CD4-positive, alpha-beta T cell treated with Interleukin-6 at 100 ng/mL for 8 hours (primary cell): ENCODE data around the gene DCX.
"Not testable (repeated sequence)": the region's sequence is repeated elsewhere in the genome, so short reads cannot be mapped to it uniquely, and the experiment has no call there.

Experiments used
- DNase-seq: peaks from one replicate; pipeline ENCODE4 v3.0.0-alpha.2; 2020; ENCODE audit warnings: mixed read lengths, low spot score

DCX gene

GRCh38 chrX:111372086-111372485, 39.9 kb downstream of the DCX start:
- no peak for DNase-seq

GRCh38 chrX:111365770-111366325, 46.1 kb downstream of the DCX start:
- no peak for DNase-seq

- DNase-seq = no peak
Observed at GRCh38 chrX:111363741-111364140, 48.3 kb downstream of the DCX start.

- DNase-seq = no peak
Observed at GRCh38 chrX:111361751-111362150, 50.2 kb downstream of the DCX start.

- DNase-seq = no peak
Observed at GRCh38 chrX:111360839-111361238, 51.2 kb downstream of the DCX start.

GRCh38 chrX:111355523-111356115, 56.4 kb downstream of the DCX start:
- no peak for DNase-seq

GRCh38 chrX:111354496-111354895, 57.5 kb downstream of the DCX start:
- DNase-seq = no peak

- DNase-seq = no peak
Observed at GRCh38 chrX:111353793-111354192, 58.2 kb downstream of the DCX start.

- no peak for DNase-seq
Observed at GRCh38 chrX:111352424-111352823, 59.6 kb downstream of the DCX start.

- no peak for DNase-seq
Observed at GRCh38 chrX:111349934-111350333, 62.1 kb downstream of the DCX start.

GRCh38 chrX:111349101-111349500, 62.9 kb downstream of the DCX start:
- no peak for DNase-seq

GRCh38 chrX:111348429-111348828, 63.6 kb downstream of the DCX start:
- no peak for DNase-seq

GRCh38 chrX:111346150-111346549, 65.8 kb downstream of the DCX start:
- DNase-seq = not testable (repeated sequence)

GRCh38 chrX:111340054-111340453, 71.9 kb downstream of the DCX start:
- no peak for DNase-seq

GRCh38 chrX:111339212-111339611, 72.8 kb downstream of the DCX start:
- DNase-seq = no peak

- DNase-seq = no peak
Observed at GRCh38 chrX:111338095-111338698, 73.8 kb downstream of the DCX start.

GRCh38 chrX:111337067-111337637, 74.8 kb downstream of the DCX start:
- DNase-seq = no peak

GRCh38 chrX:111336141-111336540, 75.9 kb downstream of the DCX start:
- no peak for DNase-seq

- no peak for DNase-seq
Observed at GRCh38 chrX:111329370-111329769, 82.6 kb downstream of the DCX start.

GRCh38 chrX:111328858-111329257, 83.1 kb downstream of the DCX start:
- DNase-seq = no peak

- DNase-seq = no peak
Observed at GRCh38 chrX:111322231-111322855, 89.6 kb downstream of the DCX start.

- DNase-seq = no peak
Observed at GRCh38 chrX:111319451-111319850, 92.5 kb downstream of the DCX start.

GRCh38 chrX:111318901-111319300, 93.1 kb downstream of the DCX start:
- DNase-seq = no peak
